Transverse colon (tissue), 4 donors: ENCODE data around the gene PHACTR3. TPM values are rescaled to one million over a fixed set of nuclear protein-coding genes. Genes with fewer than 3 reads are reported as not detected.
A peak's percentile ranks its signal among the peaks of the same experiment; 100 is the strongest.
"Not testable (repeated sequence)": the region's sequence is repeated elsewhere in the genome, so short reads cannot be mapped to it uniquely, and the experiment has no call there.

Experiments
- DNase-seq: peaks from one replicate; pipeline ENCODE4 v3.0.0-alpha.2; 2019
- H3K27ac ChIP-seq, 4 donors: fragments of 200-600 bp; sonication (generic); 2 replicates each; pipeline ENCODE4 v1.5.1; 2016 to 2018; ENCODE audit warnings: inconsistent platforms in 4 of 4
- H3K27me3 ChIP-seq: fragments of 200-600 bp; sonication (generic); 2 replicates; pipeline ENCODE4 v1.5.1; 2017; ENCODE audit warnings: inconsistent platforms
- H3K36me3 ChIP-seq, 4 donors: fragments of 200-600 bp; sonication (generic); 2 replicates each; pipeline ENCODE4 v1.5.1; 2017 to 2019; ENCODE audit warnings: inconsistent platforms in 4 of 4
- H3K4me1 ChIP-seq, 4 donors: fragments of 200-600 bp; sonication (generic); 2 replicates each; pipeline ENCODE4 v1.5.1; 2017 to 2020; ENCODE audit warnings: inconsistent platforms in 4 of 4
- H3K4me3 ChIP-seq, 4 donors: fragments of 200-600 bp; sonication (generic); 1 replicate in 1 of 4; 2 replicates in 3 of 4; pipeline versions ENCODE4 v1.5.1 to v1.6.1; 2017 to 2019; ENCODE audit warnings: inconsistent platforms in 4 of 4
- H3K9me3 ChIP-seq, 2 donors: fragments of 200-600 bp; sonication (generic); 2 replicates each; pipeline ENCODE4 v1.5.1; 2017 to 2019; ENCODE audit warnings: inconsistent platforms in 2 of 2
- EP300 ChIP-seq: sonication (generic); formaldehyde crosslinking; IDR thresholded peaks from one replicate; pipeline ENCODE4 v1.6.1; 2017; ENCODE audit warnings: antibody characterized with exemption, low read depth
- POLR2A ChIP-seq: fragments of 450-650 bp; IDR thresholded peaks from one replicate; pipeline ENCODE4 v1.6.1; 2016; ENCODE audit warnings: antibody characterized with exemption, mild to moderate bottlenecking, moderate library complexity
- POLR2AphosphoS5 ChIP-seq, 3 donors: sonication (generic); formaldehyde crosslinking; IDR thresholded peaks; one replicate each; pipeline ENCODE4 v1.6.1; 2016; ENCODE audit warnings: antibody characterized with exemption in 3 of 3
- WGBS, 2 donors: methylation state at CpG; one replicate each; pipeline ENCODE4 v1.1.5; 2018; ENCODE audit warnings: low coverage in 1 of 2; 5-methylcytosine and 5-hydroxymethylcytosine counted together
- in situ Hi-C, 4 donors: fragments of 200-750 bp; cut with MboI; loops; one replicate each; pipeline versions ENCODE4 v1.15.0 to v1.15.1; 2017; ENCODE audit warnings: low sequenced_read_pairs in 3 of 4, low pct_ligation_motif_present in 1 of 4, low pct_unique_long_range_greater_than_20kb in 1 of 4
- intact Hi-C: fragments of 100-400 bp; cut with DNase I; formaldehyde crosslinking; loops from one replicate; pipeline ENCODE4 v1.15.1; 2023; ENCODE audit warnings: low total_unique reads
- total RNA-seq, 4 donors: library from RNA; depleted of rRNA; stranded (reverse); fragments of >200 nt; gene quantifications; one replicate each; pipeline ENCODE4 v1.1.0, GENCODE V29; 2016
- TF ChIP-seq, protein P1 (sequence below), 5 experiments: fragments of 200-600 bp in 3 of 5; fragments of 450-650 bp in 2 of 5; sonication (generic) in 3 of 5; IDR thresholded peaks; 1 replicate in 2 of 5; 2 replicates in 3 of 5; pipeline ENCODE4 v1.5.1; 2016 to 2017; ENCODE audit warnings: antibody characterized with exemption in 5 of 5, inconsistent platforms in 3 of 5, mild to moderate bottlenecking in 2 of 5, moderate library complexity in 1 of 5

Gene PHACTR3
- 1 to 10 TPM; 1.6 to 7.1 (median 5.6) TPM for total RNA-seq

DNA sequence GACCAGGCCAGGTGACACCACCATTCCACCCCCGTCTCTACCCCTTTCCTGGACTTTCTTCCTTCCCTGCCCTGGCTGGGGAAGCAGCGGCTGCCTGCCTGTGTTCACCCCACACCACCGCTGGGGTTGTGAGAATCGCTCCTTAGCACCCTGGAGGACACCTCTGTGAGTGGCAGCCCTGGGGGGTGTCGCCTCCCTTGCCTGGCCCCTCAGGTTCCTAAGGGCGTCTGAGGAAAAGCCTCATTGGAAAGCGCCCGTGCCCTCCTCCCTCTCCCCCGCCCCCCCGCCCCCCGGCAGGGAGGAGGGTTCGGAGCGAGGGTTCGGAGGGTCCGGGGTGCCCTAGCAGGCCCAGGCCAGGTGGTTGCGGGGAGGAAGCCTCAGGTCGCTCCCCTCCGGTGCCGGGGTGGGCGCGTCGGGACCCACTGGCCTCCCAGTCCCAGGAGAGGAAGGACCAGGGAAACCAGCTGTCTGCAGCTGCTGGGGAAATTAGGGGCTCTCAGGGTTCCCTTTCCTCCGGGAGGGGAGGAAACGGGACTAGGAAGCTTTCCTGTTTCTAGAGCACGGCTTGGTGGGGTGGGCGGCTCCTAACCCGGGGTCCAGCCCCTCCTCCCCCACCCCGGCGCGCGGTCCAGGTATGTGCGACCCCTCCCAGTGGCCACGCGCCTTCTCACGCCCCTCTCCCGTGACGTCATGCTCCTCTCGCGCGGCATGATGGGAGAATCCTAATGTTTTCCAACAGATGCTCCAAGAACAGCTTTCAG is at the start of gene PHACTR3:
Gene PHACTR3, plus strand, starts transcription at position 760 of the 761 bp plus-strand sequence. CDS start 475 bp downstream, outside the sequence.
- DNase-seq, result no peak

DNA sequence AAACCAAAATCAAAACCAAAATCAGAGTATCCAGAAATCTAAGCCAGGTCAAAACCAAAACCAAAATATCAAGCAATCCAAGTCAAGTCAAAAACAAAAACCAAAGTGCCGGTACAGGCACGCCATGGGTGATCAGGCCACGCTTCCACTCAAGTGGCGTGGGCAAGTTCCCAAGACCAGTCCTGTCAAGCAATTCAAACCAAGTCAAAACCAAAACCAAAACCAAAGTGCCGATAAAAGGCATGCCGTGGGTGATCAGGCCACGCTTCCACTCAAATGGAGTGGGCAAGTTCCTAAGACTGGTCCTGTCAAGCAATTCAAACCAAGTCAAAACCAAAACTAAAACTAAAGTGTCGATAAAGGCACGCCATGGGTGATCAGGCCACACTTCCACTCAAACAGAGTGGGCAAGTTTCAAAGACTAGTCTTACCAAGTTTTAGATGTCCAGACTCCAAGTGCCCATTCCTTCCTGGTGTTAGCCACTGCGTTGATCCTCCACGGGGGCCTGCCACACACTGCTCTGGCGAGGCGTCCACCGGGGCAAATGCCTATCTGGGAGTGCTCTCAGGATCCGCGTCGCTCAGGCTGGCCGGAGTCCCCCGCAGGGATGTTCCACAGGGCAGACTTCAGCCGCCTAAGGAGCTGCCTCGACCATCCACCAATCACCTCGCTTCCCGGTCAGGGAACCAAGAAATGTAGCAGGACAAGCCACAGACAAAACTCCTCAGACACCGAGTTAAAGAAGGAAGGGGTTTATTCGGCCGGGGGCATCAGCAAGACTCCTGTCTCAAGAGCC is 46.4 kb upstream of the PHACTR3 start:
- in situ Hi-C loops, intact Hi-C loops, H3K4me3 ChIP-seq, H3K27ac ChIP-seq, H3K4me1 ChIP-seq, DNase-seq, H3K9me3 ChIP-seq, H3K36me3 ChIP-seq, H3K27me3 ChIP-seq: not testable (repeated sequence)
- 84 to 99% methylated on average over 7 to 26 of the region's 26 CpGs for WGBS, 2 donors

More for the DNA sequence above, at the start of gene PHACTR3:
- intact Hi-C loops, result no loop called here
- Histone ChIP-seq H3K27me3 (peaks cover 77% of the 10 kb centered on the region), H3K9me3 (no peaks in the 10 kb centered on the region), H3K36me3 (no peaks in the 10 kb centered on the region), H3K4me1 (peaks cover 6 to 12% (median 8%) of the 10 kb centered on the region in 4 donors), H3K4me3 (peak within 1 kb of the TSS in 3 of 4 donors; percentile 7 to 43 (median 13)), H3K27ac (no peak within 1 kb of the TSS)
- TF ChIP-seq POLR2AphosphoS5 (IDR thresholded peaks at IDR 0.05) (no peak), POLR2A (no peak), EP300 (no peak)
- TF ChIP-seq, protein P1, sequence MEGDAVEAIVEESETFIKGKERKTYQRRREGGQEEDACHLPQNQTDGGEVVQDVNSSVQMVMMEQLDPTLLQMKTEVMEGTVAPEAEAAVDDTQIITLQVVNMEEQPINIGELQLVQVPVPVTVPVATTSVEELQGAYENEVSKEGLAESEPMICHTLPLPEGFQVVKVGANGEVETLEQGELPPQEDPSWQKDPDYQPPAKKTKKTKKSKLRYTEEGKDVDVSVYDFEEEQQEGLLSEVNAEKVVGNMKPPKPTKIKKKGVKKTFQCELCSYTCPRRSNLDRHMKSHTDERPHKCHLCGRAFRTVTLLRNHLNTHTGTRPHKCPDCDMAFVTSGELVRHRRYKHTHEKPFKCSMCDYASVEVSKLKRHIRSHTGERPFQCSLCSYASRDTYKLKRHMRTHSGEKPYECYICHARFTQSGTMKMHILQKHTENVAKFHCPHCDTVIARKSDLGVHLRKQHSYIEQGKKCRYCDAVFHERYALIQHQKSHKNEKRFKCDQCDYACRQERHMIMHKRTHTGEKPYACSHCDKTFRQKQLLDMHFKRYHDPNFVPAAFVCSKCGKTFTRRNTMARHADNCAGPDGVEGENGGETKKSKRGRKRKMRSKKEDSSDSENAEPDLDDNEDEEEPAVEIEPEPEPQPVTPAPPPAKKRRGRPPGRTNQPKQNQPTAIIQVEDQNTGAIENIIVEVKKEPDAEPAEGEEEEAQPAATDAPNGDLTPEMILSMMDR (IDR thresholded peaks at IDR 0.05), result no peak
- in situ Hi-C loops, result no loop called here
- WGBS, 2 donors, result 11% methylated on average over 24 of the region's 40 CpGs; no CpG with 5 or more reads in 1 of the 2 donors

DNA sequence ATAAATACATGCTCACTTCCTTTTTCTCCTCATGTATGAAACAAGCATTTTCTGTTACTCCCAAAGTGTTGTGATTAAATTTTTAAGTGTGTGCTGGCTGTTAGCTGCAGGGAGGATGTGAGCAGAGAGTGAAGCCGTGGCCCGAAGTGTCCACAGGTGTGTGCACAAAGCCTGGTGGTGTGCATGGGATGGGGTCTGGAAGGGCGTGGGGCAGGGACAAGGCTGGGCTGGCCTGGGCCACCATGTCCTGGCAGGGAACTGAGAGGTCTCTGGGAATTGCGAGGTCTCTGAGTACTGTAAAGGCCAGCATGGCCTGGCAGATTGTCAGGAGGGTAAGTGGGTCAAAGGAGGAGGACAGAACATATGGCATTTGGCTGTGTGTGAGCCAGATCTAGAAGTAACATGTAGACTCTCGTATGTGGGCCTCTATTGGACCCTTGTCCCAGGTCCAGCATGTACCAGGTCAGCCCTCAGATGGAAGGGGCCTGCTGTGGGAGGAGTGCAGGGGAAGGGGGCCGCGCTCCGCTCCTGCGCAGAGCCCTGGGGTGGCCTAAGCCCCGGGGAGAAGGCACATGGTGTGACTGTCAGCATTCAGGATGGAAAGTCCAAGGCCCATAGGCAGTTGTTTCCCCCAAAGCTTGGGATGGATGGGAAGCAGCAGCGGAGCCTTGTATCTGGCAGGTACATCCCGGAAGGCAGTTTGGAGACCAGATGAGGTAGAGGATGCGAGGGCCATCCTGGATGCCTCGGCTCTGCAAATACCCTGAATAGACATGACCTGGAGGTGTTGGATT is 45.1 kb upstream of the PHACTR3 start:
- WGBS, 2 donors, result 79 to 82% methylated on average over 2 to 14 of the region's 14 CpGs
- no peak for DNase-seq
- Histone ChIP-seq H3K9me3 (no peaks in the 10 kb centered on the region), H3K36me3 (no peaks in the 10 kb centered on the region), H3K4me3 (no peak overlapping the region), H3K27ac (no peak overlapping the region), H3K27me3 (no peaks in the 10 kb centered on the region), H3K4me1 (no peaks in the 10 kb centered on the region)
- intact Hi-C loops, result no loop called here
- in situ Hi-C loops, result no loop called here
- TF ChIP-seq, protein P1 (IDR thresholded peaks at IDR 0.05), result no peak

DNA sequence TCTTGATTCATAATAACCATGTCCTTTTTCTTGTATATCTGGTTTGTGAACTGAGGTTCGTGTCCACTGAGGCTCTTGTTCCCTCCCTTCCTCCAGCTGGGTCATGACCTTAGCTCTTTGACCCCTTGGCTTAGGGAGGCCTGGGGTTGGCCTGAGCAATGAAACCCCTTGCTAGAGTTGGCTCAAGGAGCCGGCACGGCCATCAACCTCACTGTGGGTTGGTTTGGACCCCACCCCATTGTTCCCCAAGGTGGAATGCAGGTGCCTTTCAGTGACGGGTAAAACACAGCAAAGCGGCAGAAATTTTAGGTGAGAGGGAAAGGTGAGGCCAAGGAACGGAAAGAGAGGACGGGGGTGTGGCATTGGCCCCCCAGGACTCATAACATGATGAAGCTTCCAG is 44.5 kb upstream of the PHACTR3 start:
- in situ Hi-C loops, result no loop called here
- no peak for DNase-seq
- 83 to 87% methylated on average over 5 to 7 of the region's 7 CpGs for WGBS, 2 donors

More for the DNA sequence above, 44.5 kb upstream of the PHACTR3 start:
- Histone ChIP-seq H3K27me3 (no peaks in the 10 kb centered on the region), H3K4me1 (no peaks in the 10 kb centered on the region), H3K4me3 (no peak overlapping the region), H3K36me3 (no peaks in the 10 kb centered on the region), H3K9me3 (no peaks in the 10 kb centered on the region), H3K27ac (no peak overlapping the region)
- TF ChIP-seq, protein P1 (IDR thresholded peaks at IDR 0.05), result no peak
- TF ChIP-seq EP300 (no peak), POLR2A (no peak), POLR2AphosphoS5 (IDR thresholded peaks at IDR 0.05) (no peak)
- intact Hi-C loops, result no loop called here
